HepG2 (cell line): ENCODE data around the gene SLC28A1. TPM values are rescaled to one million over a fixed set of nuclear protein-coding genes. Genes with fewer than 3 reads are reported as not detected.

Experiments
- ATAC-seq: fragments of 200-7000 bp; cut with Tn5 transposase; 3 replicates; pipeline ENCODE4 v1.9.1; 2020; ENCODE audit warnings: mild to moderate bottlenecking, moderate library complexity
- BruUV-seq: library from RNA; stranded (reverse); fragments of 400-500 nt; replicated peaks from 2 replicates; lab custom pipeline; 2021; lab: Mats Ljungman, UMichigan
- CTCF ChIA-PET: fragments of 300-600 bp; formaldehyde crosslinking; extraction: SDS; loops from one replicate; lab custom pipeline; 2021; ENCODE audit warnings: low total read pairs, inconsistent platforms, low intra/inter-chr PET ratio; lab: Yijun Ruan, JAX
- POLR2A ChIA-PET: fragments of 350-600 bp; sonication (Branson Sonifier 250); formaldehyde crosslinking; loops from one replicate; lab custom pipeline; 2020; ENCODE audit warnings: antibody characterized with exemption, inconsistent platforms; lab: Yijun Ruan, JAX
- DNase-seq: peaks from one replicate; pipeline ENCODE4 v3.0.0-alpha.2; 2015; ENCODE audit warnings: low spot score
- FAIRE-seq: peaks from 3 replicates; lab custom pipeline; 2011; peaks lifted over from hg19 to GRCh38; lab: Jason Lieb, UNC
- H2AFZ ChIP-seq: one replicate; pipeline ENCODE4 v1.6.1; 2011; ENCODE audit warnings: low read length, inconsistent platforms
- H3K27ac ChIP-seq: fragments of 300-600 bp; 3 replicates; pipeline ENCODE4 v1.8.0; 2011; ENCODE audit warnings: mixed run types, mild to moderate bottlenecking, mixed read lengths, low read length, inconsistent platforms; ENCODE audit not compliant: insufficient read depth; ENCODE audit errors: extremely low read length
- H3K27me3 ChIP-seq, 2 experiments: fragments of 200-600 bp in 1 of 2; 2 replicates in 1 of 2; 3 replicates in 1 of 2; pipeline versions ENCODE4 v1.6.0 to v1.8.0; 2011; ENCODE audit warnings: low read length in 2 of 2, mild to moderate bottlenecking in 2 of 2, moderate library complexity in 2 of 2, inconsistent platforms in 1 of 2; ENCODE audit not compliant: insufficient read depth in 2 of 2, control insufficient read depth in 1 of 2
- H3K36me3 ChIP-seq, 2 experiments: fragments of 200-600 bp in 1 of 2; replicated peaks in 1 of 2; 2 replicates in 1 of 2; 3 replicates in 1 of 2; pipeline versions ENCODE4 v1.5.1 to v1.8.0; 2011; ENCODE audit warnings: low read length in 2 of 2, inconsistent platforms in 1 of 2; ENCODE audit not compliant: insufficient read depth in 2 of 2, control insufficient read depth in 1 of 2
- H3K4me1 ChIP-seq: 2 replicates; pipeline ENCODE4 v1.5.1; 2012; ENCODE audit warnings: low read length, inconsistent platforms; ENCODE audit not compliant: insufficient read depth
- H3K4me2 ChIP-seq: 2 replicates; pipeline ENCODE4 v1.6.0; 2011; ENCODE audit warnings: low read depth, low read length, inconsistent platforms
- H3K4me3 ChIP-seq, 3 experiments: fragments of 200-600 bp in 1 of 3; sonication (generic), shearing (Covaris generic) in 1 of 3; replicated peaks in 1 of 3; 2 replicates each; pipeline ENCODE4 v1.5.1; 2011 to 2016; ENCODE audit warnings: low read length in 3 of 3, inconsistent platforms in 2 of 3, low read depth in 2 of 3, mild to moderate bottlenecking in 2 of 3, control low read depth in 1 of 3, mixed read lengths in 1 of 3; ENCODE audit not compliant: insufficient read depth in 1 of 3
- H3K79me2 ChIP-seq: one replicate; pipeline ENCODE4 v1.6.1; 2011; ENCODE audit warnings: low read length, inconsistent platforms; ENCODE audit not compliant: insufficient read depth
- H3K9ac ChIP-seq: 2 replicates; pipeline ENCODE4 v1.6.0; 2011; ENCODE audit warnings: mild to moderate bottlenecking, low read depth, low read length, inconsistent platforms; ENCODE audit not compliant: insufficient read depth
- H3K9me3 ChIP-seq: 2 replicates; pipeline ENCODE4 v1.5.1; 2012; ENCODE audit warnings: mild to moderate bottlenecking, low read length
- H4K20me1 ChIP-seq: 2 replicates; pipeline ENCODE4 v1.6.0; 2011; ENCODE audit warnings: inconsistent platforms, mild to moderate bottlenecking, low read length, moderate library complexity; ENCODE audit not compliant: insufficient read depth
- IRX3 ChIP-seq: sonication (generic); formaldehyde crosslinking; IDR thresholded peaks from 2 replicates; pipeline ENCODE4 v1.8.1; 2023; ENCODE audit warnings: mild to moderate bottlenecking, low read depth, missing genetic modification reagents, borderline replicate concordance
- NR2F2 ChIP-seq: IDR thresholded peaks from 2 replicates; pipeline ENCODE4 v1.6.1; 2012; ENCODE audit warnings: low read depth, inconsistent platforms, borderline replicate concordance
- ZBTB7A ChIP-seq: sonication (generic); formaldehyde crosslinking; IDR thresholded peaks from 2 replicates; pipeline ENCODE4 v1.8.0; 2022; ENCODE audit warnings: mild to moderate bottlenecking, missing genetic modification reagents
- ZFP90 ChIP-seq: sonication (generic); formaldehyde crosslinking; IDR thresholded peaks from 2 replicates; pipeline ENCODE4 v1.8.0; 2022; ENCODE audit warnings: missing genetic modification reagents, mild to moderate bottlenecking, inconsistent platforms, borderline replicate concordance
- ZNF343 ChIP-seq: sonication (generic); formaldehyde crosslinking; IDR thresholded peaks from 2 replicates; pipeline ENCODE4 v1.4.0; 2020; ENCODE audit warnings: mild to moderate bottlenecking, missing genetic modification reagents
- ZNF678 ChIP-seq: sonication (generic); formaldehyde crosslinking; IDR thresholded peaks from 2 replicates; pipeline ENCODE4 v1.4.0; 2020; ENCODE audit warnings: mild to moderate bottlenecking, missing genetic modification reagents
- WGBS: methylation state at CpG from one replicate; pipeline ENCODE4 v1.1.6; 2017; ENCODE audit warnings: low lambda C conversion rate; 5-methylcytosine and 5-hydroxymethylcytosine counted together
- in situ Hi-C: cut with HindIII; loops from 2 replicates; pipeline ENCODE4 v1.10.0; 2017; ENCODE audit warnings: low pct_unique_long_range_greater_than_20kb; ENCODE audit not compliant: extremely low pct_ligation_motif_present
- intact Hi-C: fragments of 100-400 bp; cut with micrococcal nuclease; formaldehyde crosslinking; loops from one replicate; pipeline ENCODE4 v1.10.0; 2022; ENCODE audit not compliant: unreplicated experiment
- polyA plus RNA-seq, 8 experiments: library from polyadenylated mRNA; depleted of rRNA in 3 of 8; stranded (reverse) in 7 of 8; unstranded in 1 of 8; fragments of >200 nt; fragmentation: Illumina TruSeq in 4 of 8; extraction: Trizol in 4 of 8; gene quantifications; 2 replicates each; pipeline versions ENCODE4 v1.2.1 to v1.2.3, GENCODE V29; 2011 to 2016; ENCODE audit warnings: low read depth in 4 of 8, missing spikeins in 1 of 8, mixed read lengths in 1 of 8; ENCODE audit not compliant: insufficient read depth in 1 of 8
- total RNA-seq, 5 experiments: library from RNA; depleted of rRNA; stranded (reverse); fragments of >200 nt; fragmentation: Illumina TruSeq; extraction: Trizol; gene quantifications; 2 replicates each; pipeline ENCODE4 v1.2.3, GENCODE V29; 2016; ENCODE audit warnings: low read depth in 1 of 5
- TF ChIP-seq, protein P1 (sequence below): sonication (generic); formaldehyde crosslinking; IDR thresholded peaks from 2 replicates; pipeline ENCODE4 v1.5.1; 2020; ENCODE audit warnings: missing genetic modification reagents, mild to moderate bottlenecking, borderline replicate concordance
- TF ChIP-seq, protein P2 (sequence below): sonication (generic); formaldehyde crosslinking; IDR thresholded peaks from 2 replicates; pipeline ENCODE4 v1.4.0; 2020; ENCODE audit warnings: missing genetic modification reagents

Gene SLC28A1
- total and polyA plus RNA-seq, 2 of the 13 experiments (the other 11 are each of a cell fraction or from before 2014, with no cell fraction given), result 0.31 to 5.8 TPM

GRCh38 chr15:84969257-84969656 lies 84.8 kb downstream of the SLC28A1 start:
- Histone ChIP-seq H2AFZ (no peak overlapping the region), H4K20me1 (no peaks in the 10 kb centered on the region), H3K4me1 (peaks cover 6% of the 10 kb centered on the region; the same call in 1 of the 2 replicates), H3K9ac (no peak overlapping the region), H3K27ac (no peak overlapping the region), H3K9me3 (no peaks in the 10 kb centered on the region), H3K36me3 (no peaks in the 10 kb centered on the region), H3K79me2 (no peaks in the 10 kb centered on the region), H3K4me3 (no peak overlapping the region), H3K27me3 (peaks cover 1 to 31% of the 10 kb centered on the region in 2 experiments; a peak in 4 of 5 replicates), H3K4me2 (no peak overlapping the region)
- FAIRE-seq, result no peak
- BruUV-seq, result no TSS peak
- in situ Hi-C loops, result loop anchor here (25.0 kb wide), 1 partner anchor 168 kb away; no protein-coding TSS in a partner anchor
- 60% methylated on average over 1 of the region's 6 CpGs for WGBS
- ChIA-PET POLR2A (no interaction called here), CTCF (no interaction called here)
- no peak for ATAC-seq
- intact Hi-C loops, result no loop called here
- TF ChIP-seq, protein P1, sequence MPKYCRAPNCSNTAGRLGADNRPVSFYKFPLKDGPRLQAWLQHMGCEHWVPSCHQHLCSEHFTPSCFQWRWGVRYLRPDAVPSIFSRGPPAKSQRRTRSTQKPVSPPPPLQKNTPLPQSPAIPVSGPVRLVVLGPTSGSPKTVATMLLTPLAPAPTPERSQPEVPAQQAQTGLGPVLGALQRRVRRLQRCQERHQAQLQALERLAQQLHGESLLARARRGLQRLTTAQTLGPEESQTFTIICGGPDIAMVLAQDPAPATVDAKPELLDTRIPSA, result no peak
- TF ChIP-seq ZNF343, result no peak
- no peak for TF ChIP-seq ZBTB7A
- TF ChIP-seq, protein P2, sequence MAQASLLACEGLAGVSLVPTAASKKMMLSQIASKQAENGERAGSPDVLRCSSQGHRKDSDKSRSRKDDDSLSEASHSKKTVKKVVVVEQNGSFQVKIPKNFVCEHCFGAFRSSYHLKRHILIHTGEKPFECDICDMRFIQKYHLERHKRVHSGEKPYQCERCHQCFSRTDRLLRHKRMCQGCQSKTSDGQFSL (CRISPR knock-in tag), result no peak
- TF ChIP-seq ZFP90 (CRISPR knock-in tag), result no peak
- TF ChIP-seq ZNF678 (CRISPR knock-in tag), result no peak
- no peak for TF ChIP-seq NR2F2
- no peak for TF ChIP-seq IRX3 (CRISPR knock-in tag)
- no peak for DNase-seq
